Measurements from ENCODE around the gene SFT2D1. TPM values are rescaled to one million over a fixed set of nuclear protein-coding genes. Genes with fewer than 3 reads are reported as not detected.

SFT2D1 gene
- total RNA-seq, 1 experiment from 2014 or later = 39.5 TPM

- intact Hi-C loops (cut with micrococcal nuclease) = no loop called here
- no peaks in the 10 kb centered on the region for H3K27me3 Mint-ChIP-seq (ENCODE audit: insufficient read depth, unreplicated experiment)
- no peak overlapping the region for H3K4me3 Mint-ChIP-seq (ENCODE audit: unreplicated experiment)
- ChIA-PET POLR2A (interaction anchor here (0.7 to 1.5 kb wide), 2 partner anchors 16 to 56 kb away, joined by 3 read pairs; no protein-coding TSS in a partner anchor), CTCF (interaction anchor here (0.7 kb wide), 1 partner anchor 12 kb away, joined by 3 read pairs; no protein-coding TSS in a partner anchor)
- no peaks in the 10 kb centered on the region for H3K4me1 Mint-ChIP-seq (ENCODE audit: insufficient read depth, unreplicated experiment)
- BruUV-seq (replicated peaks) = no TSS peak
- H3K9me3 Mint-ChIP-seq (ENCODE audit: unreplicated experiment) = no peaks in the 10 kb centered on the region
- H3K36me3 Mint-ChIP-seq (ENCODE audit: insufficient read depth, unreplicated experiment) = peaks cover 78% of the 10 kb centered on the region
- no peak for TF ChIP-seq CTCF (IDR thresholded peaks at IDR 0.05; ENCODE audit: unreplicated experiment)
- no peak overlapping the region for H3K27ac Mint-ChIP-seq (ENCODE audit: low read depth, unreplicated experiment)
- no peak for DNase-seq (ENCODE audit: unreplicated experiment)
Measured at GRCh38 chr6:166325383-166326042, 16.8 kb downstream of the SFT2D1 start.

- peaks cover 78% of the 10 kb centered on the region for H3K36me3 Mint-ChIP-seq (ENCODE audit: insufficient read depth, unreplicated experiment)
- DNase-seq (ENCODE audit: unreplicated experiment) = no peak
- no peak for TF ChIP-seq CTCF (IDR thresholded peaks at IDR 0.05; ENCODE audit: unreplicated experiment)
- no peaks in the 10 kb centered on the region for H3K27me3 Mint-ChIP-seq (ENCODE audit: insufficient read depth, unreplicated experiment)
- no TSS peak for BruUV-seq (replicated peaks)
- POLR2A ChIA-PET = no interaction called here
- peak overlapping the region; percentile 52 for H3K27ac Mint-ChIP-seq (ENCODE audit: low read depth, unreplicated experiment)
- CTCF ChIA-PET = interaction anchor here (0.6 to 0.8 kb wide), 2 partner anchors 10 to 81 kb away, joined by 3 to 4 read pairs; no protein-coding TSS in a partner anchor
- H3K4me1 Mint-ChIP-seq (ENCODE audit: insufficient read depth, unreplicated experiment) = no peaks in the 10 kb centered on the region
- no peaks in the 10 kb centered on the region for H3K9me3 Mint-ChIP-seq (ENCODE audit: unreplicated experiment)
- no peak overlapping the region for H3K4me3 Mint-ChIP-seq (ENCODE audit: unreplicated experiment)
- intact Hi-C loops (cut with micrococcal nuclease) = no loop called here
Measured at GRCh38 chr6:166323395-166323794, 18.9 kb downstream of the SFT2D1 start.

DNA sequence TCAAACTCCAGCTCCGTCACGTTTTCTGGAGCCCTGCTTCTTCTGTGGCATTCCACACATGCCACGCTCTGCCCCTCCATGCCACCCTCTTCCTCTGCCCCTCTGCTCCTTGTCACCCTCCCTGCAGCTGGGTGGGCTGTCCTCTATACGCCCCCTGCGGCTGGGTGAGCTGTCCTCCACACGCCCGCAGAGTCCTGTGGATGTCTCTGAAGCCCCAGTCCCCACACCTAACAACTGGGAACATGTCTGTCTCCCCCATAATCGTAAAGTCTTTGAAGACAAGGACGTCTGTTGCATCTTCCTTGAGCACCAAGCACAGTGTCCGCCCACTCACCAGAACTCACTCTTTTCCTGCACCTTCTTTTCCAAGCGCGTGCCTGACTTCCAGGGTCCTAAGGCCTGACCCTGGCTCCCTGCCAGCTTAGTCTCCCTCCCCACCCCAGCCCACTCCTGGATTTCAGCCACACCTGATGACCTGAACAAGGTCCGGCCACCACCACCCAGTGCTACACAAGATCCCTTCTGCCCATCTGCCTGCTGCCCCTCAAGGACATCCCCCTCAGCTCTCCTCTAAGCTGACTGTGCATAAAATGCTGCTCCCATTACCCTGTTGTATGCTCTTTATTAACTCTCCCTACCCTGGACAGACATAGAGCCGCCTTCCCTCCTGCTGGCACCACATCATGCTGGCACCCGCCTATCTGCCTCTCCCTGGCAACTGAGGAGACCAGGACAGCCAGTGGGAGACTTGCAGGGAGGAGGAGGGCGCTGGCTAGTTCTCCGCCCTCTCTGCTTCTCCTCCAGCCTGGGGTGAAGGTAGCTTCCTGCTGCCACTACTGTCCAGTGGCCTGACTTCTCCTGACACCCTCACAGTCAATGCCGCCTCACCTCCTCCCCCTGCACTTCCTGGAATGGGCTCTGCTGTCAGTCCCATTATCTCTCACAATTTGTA lies 23.4 kb downstream of the SFT2D1 start:
- no peaks in the 10 kb centered on the region for H3K27me3 Mint-ChIP-seq (ENCODE audit: insufficient read depth, unreplicated experiment)
- ChIA-PET POLR2A (no interaction called here), CTCF (interaction anchor here (1.1 kb wide), 1 partner anchor 17 kb away, joined by 4 read pairs; no protein-coding TSS in a partner anchor)
- H3K9me3 Mint-ChIP-seq (ENCODE audit: unreplicated experiment) = no peaks in the 10 kb centered on the region
- no peak overlapping the region for H3K27ac Mint-ChIP-seq (ENCODE audit: low read depth, unreplicated experiment)
- no peaks in the 10 kb centered on the region for H3K4me1 Mint-ChIP-seq (ENCODE audit: insufficient read depth, unreplicated experiment)
- DNase-seq (ENCODE audit: unreplicated experiment) = no peak
- no TSS peak for BruUV-seq (replicated peaks)
- H3K4me3 Mint-ChIP-seq (ENCODE audit: unreplicated experiment) = no peak overlapping the region
- no peak for TF ChIP-seq CTCF (IDR thresholded peaks at IDR 0.05; ENCODE audit: unreplicated experiment)
- peaks cover 42% of the 10 kb centered on the region for H3K36me3 Mint-ChIP-seq (ENCODE audit: insufficient read depth, unreplicated experiment)
- intact Hi-C loops (cut with micrococcal nuclease) = no loop called here

DNA sequence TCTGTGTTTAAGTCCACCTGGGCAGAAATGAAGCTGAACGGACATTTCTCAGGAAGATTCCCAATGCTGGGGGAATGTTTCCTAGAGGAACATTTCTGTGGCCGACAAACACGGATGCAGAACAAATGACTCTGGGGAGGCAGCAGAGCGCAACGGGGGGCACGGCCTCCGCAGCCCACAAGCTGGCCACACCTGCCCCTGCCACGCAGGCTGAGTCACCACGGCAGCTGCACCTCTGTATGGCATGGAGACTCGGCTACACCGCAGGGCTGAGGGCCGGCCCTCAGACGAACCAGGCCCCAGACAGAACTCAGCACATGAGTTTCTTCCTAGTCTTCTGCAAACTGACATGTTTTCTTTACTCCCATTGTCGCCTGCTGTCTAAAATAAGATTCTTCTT lies 24.1 kb downstream of the SFT2D1 start:
- H3K4me3 Mint-ChIP-seq (ENCODE audit: unreplicated experiment) = no peak overlapping the region
- intact Hi-C loops (cut with micrococcal nuclease) = no loop called here
- no peaks in the 10 kb centered on the region for H3K27me3 Mint-ChIP-seq (ENCODE audit: insufficient read depth, unreplicated experiment)
- TF ChIP-seq CTCF (IDR thresholded peaks at IDR 0.05; ENCODE audit: unreplicated experiment) = no peak
- H3K27ac Mint-ChIP-seq (ENCODE audit: low read depth, unreplicated experiment) = no peak overlapping the region
- no peak for DNase-seq (ENCODE audit: unreplicated experiment)
- H3K4me1 Mint-ChIP-seq (ENCODE audit: insufficient read depth, unreplicated experiment) = no peaks in the 10 kb centered on the region
- CTCF ChIA-PET = no interaction called here
- peaks cover 35% of the 10 kb centered on the region for H3K36me3 Mint-ChIP-seq (ENCODE audit: insufficient read depth, unreplicated experiment)
- no peaks in the 10 kb centered on the region for H3K9me3 Mint-ChIP-seq (ENCODE audit: unreplicated experiment)
- BruUV-seq (replicated peaks) = no TSS peak
- POLR2A ChIA-PET = no interaction called here
